RWPE2 (cell line): ENCODE measurements around the gene STAG1.
A peak's percentile ranks its signal among the peaks of the same experiment; 100 is the strongest.

Experiments used
- ATAC-seq: fragments of 200-7000 bp; cut with Tn5 transposase; 3 replicates; pipeline ENCODE4 v1.9.1; 2021; ENCODE audit warnings: low read depth
- DNase-seq: peaks from one replicate; pipeline ENCODE4 v3.0.0-alpha.2; 2020; ENCODE audit warnings: low spot score
- H3K27ac ChIP-seq: fragments of 450-650 bp; 2 replicates; pipeline ENCODE4 v1.5.1; 2017; ENCODE audit warnings: mild to moderate bottlenecking; ENCODE audit not compliant: poor library complexity, severe bottlenecking
- H3K27me3 ChIP-seq: fragments of 250-450 bp; sonication (Bioruptor Pico); 2 replicates; pipeline ENCODE4 v1.5.1; 2021; ENCODE audit warnings: mild to moderate bottlenecking, moderate library complexity; ENCODE audit not compliant: insufficient read depth, poor library complexity, severe bottlenecking
- H3K36me3 ChIP-seq: fragments of 250-450 bp; sonication (Bioruptor Pico); 2 replicates; pipeline ENCODE4 v1.5.1; 2020; ENCODE audit warnings: low read depth, mild to moderate bottlenecking, moderate library complexity
- H3K4me1 ChIP-seq: fragments of 250-450 bp; sonication (Bioruptor Pico); 2 replicates; pipeline ENCODE4 v1.5.1; 2021; ENCODE audit warnings: mild to moderate bottlenecking, moderate library complexity; ENCODE audit not compliant: insufficient read depth, poor library complexity, severe bottlenecking
- H3K4me3 ChIP-seq: fragments of 250-450 bp; sonication (Bioruptor Pico); 2 replicates; pipeline ENCODE4 v1.5.1; 2021; ENCODE audit warnings: mild to moderate bottlenecking, moderate library complexity; ENCODE audit not compliant: severe bottlenecking
- H3K9me3 ChIP-seq: fragments of 250-450 bp; sonication (Bioruptor Pico); 2 replicates; pipeline ENCODE4 v1.5.1; 2021; ENCODE audit warnings: mild to moderate bottlenecking, moderate library complexity; ENCODE audit not compliant: severe bottlenecking
- CTCF ChIP-seq: fragments of 450-650 bp; IDR thresholded peaks from one replicate; pipeline ENCODE4 v1.5.1; 2017; ENCODE audit warnings: mild to moderate bottlenecking, moderate library complexity; ENCODE audit not compliant: poor library complexity, severe bottlenecking

Gene STAG1

GRCh38 chr3:136465296-136465695 lies 286.9 kb downstream of the STAG1 start:
- no peak for DNase-seq
- Histone ChIP-seq H3K27ac (no peak overlapping the region), H3K36me3 (peaks cover 9% of the 10 kb centered on the region), H3K27me3 (no peaks in the 10 kb centered on the region), H3K4me3 (no peak overlapping the region), H3K4me1 (no peaks in the 10 kb centered on the region), H3K9me3 (no peaks in the 10 kb centered on the region)
- no peak for ATAC-seq
- no peak for TF ChIP-seq CTCF

- Histone ChIP-seq H3K27ac (no peak overlapping the region), H3K36me3 (peaks cover 12% of the 10 kb centered on the region), H3K27me3 (no peaks in the 10 kb centered on the region), H3K4me3 (no peak overlapping the region), H3K4me1 (no peaks in the 10 kb centered on the region), H3K9me3 (no peaks in the 10 kb centered on the region)
- TF ChIP-seq CTCF, result no peak
- ATAC-seq (peak; percentile 84), DNase-seq (no peak)
Observed at GRCh38 chr3:136464502-136464901, 287.7 kb downstream of the STAG1 start.

GRCh38 chr3:136463170-136463569 lies 289.0 kb downstream of the STAG1 start:
- no peak for ATAC-seq

GRCh38 chr3:136457793-136458192 lies 294.4 kb downstream of the STAG1 start:
- no peaks in the 10 kb centered on the region for H3K4me1 ChIP-seq
- ATAC-seq, result no peak
- no peak overlapping the region for H3K4me3 ChIP-seq
- peaks cover 8% of the 10 kb centered on the region for H3K9me3 ChIP-seq
- H3K27ac ChIP-seq, result no peak overlapping the region
- no peak for TF ChIP-seq CTCF
- no peaks in the 10 kb centered on the region for H3K27me3 ChIP-seq
- H3K36me3 ChIP-seq, result peaks cover 21% of the 10 kb centered on the region
- no peak for DNase-seq

More at GRCh38 chr3:136463170-136463569, 289.0 kb downstream of the STAG1 start:
- no peak overlapping the region for H3K27ac ChIP-seq
- H3K4me1 ChIP-seq, result no peaks in the 10 kb centered on the region
- no peak for TF ChIP-seq CTCF
- no peaks in the 10 kb centered on the region for H3K27me3 ChIP-seq
- no peaks in the 10 kb centered on the region for H3K9me3 ChIP-seq
- DNase-seq, result no peak
- peaks cover 15% of the 10 kb centered on the region for H3K36me3 ChIP-seq
- H3K4me3 ChIP-seq, result no peak overlapping the region

GRCh38 chr3:136456196-136456595 lies 296.0 kb downstream of the STAG1 start:
- DNase-seq (no peak), ATAC-seq (no peak)
- no peak for TF ChIP-seq CTCF
- H3K27me3 ChIP-seq, result no peaks in the 10 kb centered on the region
- no peak overlapping the region for H3K27ac ChIP-seq
- no peaks in the 10 kb centered on the region for H3K4me1 ChIP-seq
- H3K9me3 ChIP-seq, result peaks cover 8% of the 10 kb centered on the region
- no peak overlapping the region for H3K4me3 ChIP-seq
- peaks cover 29% of the 10 kb centered on the region for H3K36me3 ChIP-seq
